HCT116 (cell line): ENCODE measurements around the gene LSP1. TPM values are rescaled to one million over a fixed set of nuclear protein-coding genes. Genes with fewer than 3 reads are reported as not detected.

Source experiments
- ATAC-seq: fragments of 200-7000 bp; cut with Tn5 transposase; 2 replicates; pipeline ENCODE4 v1.9.1; 2020; ENCODE audit warnings: mild to moderate bottlenecking, moderate library complexity
- BruUV-seq: library from RNA; stranded (reverse); fragments of 400-500 nt; replicated peaks from 2 replicates; lab custom pipeline; 2021; lab: Mats Ljungman, UMichigan
- CTCF ChIA-PET: fragments of 300-600 bp; sonication (Branson Sonifier 250); formaldehyde crosslinking; loops from one replicate; lab custom pipeline; 2021; ENCODE audit warnings: antibody characterized with exemption; lab: Charles Lee
- POLR2A ChIA-PET: fragments of 300-600, 350-600 bp; sonication (Branson Sonifier 250); formaldehyde crosslinking; loops from one replicate; lab custom pipeline; 2021; ENCODE audit warnings: antibody characterized with exemption; lab: Charles Lee
- RAD21 ChIA-PET, 2 experiments: fragments of 300-600 bp; sonication (Branson Sonifier 250); formaldehyde crosslinking; loops; one replicate each; lab custom pipeline; 2023; ENCODE audit warnings: low total read pairs in 2 of 2; ENCODE audit not compliant: uncharacterized antibody in 2 of 2, unreplicated experiment in 2 of 2, low non-redundant PET in 1 of 2; lab: Charles Lee
- DNase-seq: peaks from one replicate; pipeline ENCODE4 v3.0.0-alpha.2; 2010; ENCODE audit warnings: low read depth, low spot score
- H2AFZ ChIP-seq: fragments of 200-600 bp; shearing (Covaris generic), sonication (generic); 2 replicates; pipeline ENCODE4 v1.6.1; 2017; ENCODE audit warnings: low read depth, mixed run types, mixed read lengths, antibody characterized with exemption, low read length; ENCODE audit not compliant: poor library complexity, severe bottlenecking
- H3K27ac ChIP-seq: 2 replicates; pipeline ENCODE4 v1.5.1; 2012; ENCODE audit warnings: low read depth, low read length
- H3K27me3 ChIP-seq: fragments of 200-600 bp; sonication (generic); 2 replicates; pipeline ENCODE4 v1.6.1; 2016; ENCODE audit warnings: mixed run types, low read length, mixed read lengths; ENCODE audit not compliant: insufficient read depth
- H3K36me3 ChIP-seq, 2 experiments: fragments of 200-500 bp in 1 of 2; fragments of 200-600 bp in 1 of 2; sonication (Bioruptor generic) in 1 of 2; sonication (generic) in 1 of 2; 2 replicates each; pipeline versions ENCODE4 v1.5.1 to v1.6.1; 2014 to 2016; ENCODE audit warnings: low read length in 2 of 2, inconsistent platforms in 1 of 2, mixed read lengths in 1 of 2, mixed run types in 1 of 2; ENCODE audit not compliant: insufficient read depth in 2 of 2, control insufficient read depth in 1 of 2
- H3K4me1 ChIP-seq, 2 experiments: fragments of 200-600 bp in 1 of 2; sonication (generic) in 1 of 2; 2 replicates each; pipeline versions ENCODE4 v1.5.1 to v1.6.1; 2012 to 2017; ENCODE audit warnings: low read length in 2 of 2, inconsistent platforms in 1 of 2, mild to moderate bottlenecking in 1 of 2, mixed read lengths in 1 of 2, mixed run types in 1 of 2, moderate library complexity in 1 of 2; ENCODE audit not compliant: insufficient read depth in 2 of 2, control insufficient read depth in 1 of 2
- H3K4me2 ChIP-seq: fragments of 200-600 bp; sonication (generic); 2 replicates; pipeline ENCODE4 v1.6.1; 2017; ENCODE audit warnings: mixed run types, low read length, mixed read lengths
- H3K4me3 ChIP-seq, 2 experiments: fragments of 200-600 bp in 1 of 2; sonication (generic) in 1 of 2; replicated peaks in 1 of 2; 2 replicates each; pipeline ENCODE4 v1.5.1; 2011 to 2016; ENCODE audit warnings: low read length in 2 of 2, control low read depth in 1 of 2, low read depth in 1 of 2, mild to moderate bottlenecking in 1 of 2, mixed read lengths in 1 of 2, mixed run types in 1 of 2
- H3K79me2 ChIP-seq: fragments of 200-600 bp; sonication (generic); 2 replicates; pipeline ENCODE4 v1.6.1; 2017; ENCODE audit warnings: mild to moderate bottlenecking, mixed run types, low read length, moderate library complexity, mixed read lengths; ENCODE audit not compliant: insufficient read depth
- H3K9ac ChIP-seq: fragments of 200-600 bp; sonication (generic); 2 replicates; pipeline ENCODE4 v1.6.1; 2016; ENCODE audit warnings: low read length, mixed read lengths
- H3K9me2 ChIP-seq: fragments of 200-600 bp; sonication (generic), shearing (Covaris generic); 2 replicates; pipeline ENCODE4 v1.6.1; 2017; ENCODE audit warnings: mixed run types, mild to moderate bottlenecking, moderate library complexity; ENCODE audit not compliant: insufficient read depth
- H3K9me3 ChIP-seq, 2 experiments: fragments of 200-500 bp in 1 of 2; fragments of 200-600 bp in 1 of 2; sonication (Bioruptor generic) in 1 of 2; sonication (generic) in 1 of 2; 2 replicates each; pipeline ENCODE4 v1.6.1; 2014 to 2017; ENCODE audit warnings: low read length in 2 of 2, mixed read lengths in 2 of 2, inconsistent platforms in 1 of 2, low read depth in 1 of 2, mild to moderate bottlenecking in 1 of 2, mixed run types in 1 of 2, moderate library complexity in 1 of 2; ENCODE audit not compliant: control insufficient read depth in 1 of 2, insufficient read depth in 1 of 2
- H4K20me1 ChIP-seq: fragments of 200-600 bp; sonication (generic), shearing (Covaris generic); 2 replicates; pipeline ENCODE4 v1.6.1; 2017; ENCODE audit warnings: mixed run types, mild to moderate bottlenecking, moderate library complexity; ENCODE audit not compliant: insufficient read depth
- CBX3 ChIP-seq: IDR thresholded peaks from 2 replicates; pipeline ENCODE4 v1.6.1; 2012; ENCODE audit warnings: low read depth
- EGR1 ChIP-seq: IDR thresholded peaks from 2 replicates; pipeline ENCODE4 v1.6.1; 2012; ENCODE audit warnings: low read depth
- ELF1 ChIP-seq: IDR thresholded peaks from 2 replicates; pipeline ENCODE4 v1.6.1; 2012; ENCODE audit warnings: low read depth, borderline replicate concordance
- EZH2 ChIP-seq: fragments of 200-600 bp; sonication (generic); IDR thresholded peaks from 2 replicates; pipeline ENCODE4 v1.6.1; 2017; ENCODE audit warnings: antibody characterized with exemption, mixed run types
- EZH2phosphoT487 ChIP-seq: fragments of 200-600 bp; IDR thresholded peaks from 2 replicates; pipeline ENCODE4 v1.6.1; 2018; ENCODE audit warnings: antibody characterized with exemption, borderline replicate concordance
- FOSL1 ChIP-seq: IDR thresholded peaks from 2 replicates; pipeline ENCODE4 v1.6.1; 2012; ENCODE audit warnings: low read depth
- POLR2A ChIP-seq: IDR thresholded peaks from 2 replicates; pipeline ENCODE4 v1.7.0; 2011; ENCODE audit warnings: borderline replicate concordance; ENCODE audit not compliant: insufficient read depth, insufficient read length; ENCODE audit errors: extremely low read depth
- REST ChIP-seq: IDR thresholded peaks from 2 replicates; pipeline ENCODE4 v1.6.1; 2012; ENCODE audit warnings: low read depth
- SIN3A ChIP-seq: IDR thresholded peaks from 2 replicates; pipeline ENCODE4 v1.6.1; 2012; ENCODE audit warnings: low read depth
- SP1 ChIP-seq: IDR thresholded peaks from 2 replicates; pipeline ENCODE4 v1.6.1; 2012; ENCODE audit warnings: low read depth
- SRF ChIP-seq: IDR thresholded peaks from 2 replicates; pipeline ENCODE4 v1.6.1; 2012; ENCODE audit warnings: low read depth
- ZNF274 ChIP-seq: fragments of 200-500 bp; sonication (Bioruptor generic); IDR thresholded peaks from 2 replicates; pipeline ENCODE4 v1.6.1; 2014; ENCODE audit warnings: mild to moderate bottlenecking, low read depth, low read length, inconsistent platforms
- intact Hi-C: fragments of 100-400 bp; cut with micrococcal nuclease; formaldehyde crosslinking; loops from 2 replicates; pipeline ENCODE4 v1.10.0; 2022
- total RNA-seq: library from RNA; stranded (reverse); gene quantifications from one replicate; pipeline ENCODE4 v1.2.1, GENCODE V29; 2021; ENCODE audit not compliant: unreplicated experiment

Gene LSP1
- total RNA-seq, 1 experiment from 2014 or later = 1.3 TPM

DNA sequence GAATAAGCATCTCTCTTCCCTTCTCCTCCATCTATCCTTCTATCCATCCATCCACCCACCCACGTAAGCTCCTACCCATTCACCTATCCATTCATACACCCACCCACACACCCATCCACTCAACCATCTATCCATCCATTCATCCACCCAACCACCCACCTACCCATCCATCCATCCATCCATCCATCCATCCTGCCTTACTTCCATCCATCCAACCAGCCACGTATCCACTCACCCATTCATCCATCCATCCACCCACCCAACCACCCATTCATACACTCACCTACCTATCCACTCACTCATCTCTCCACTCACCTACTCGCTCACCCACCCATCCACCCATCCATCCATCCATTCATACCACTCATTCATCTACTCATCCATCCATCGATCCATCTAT is 79.8 kb downstream of the LSP1 start:
- Histone ChIP-seq H2AFZ (no peak overlapping the region), H3K9ac (no peak overlapping the region), H3K36me3 (no peaks in the 10 kb centered on the region), H3K27me3 (no peaks in the 10 kb centered on the region), H3K4me3 (no peak overlapping the region), H3K9me3 (no peaks in the 10 kb centered on the region), H4K20me1 (no peaks in the 10 kb centered on the region), H3K4me2 (no peak overlapping the region), H3K79me2 (no peaks in the 10 kb centered on the region), H3K4me1 (no peaks in the 10 kb centered on the region), H3K27ac (no peak overlapping the region), H3K9me2 (no peaks in the 10 kb centered on the region)
- intact Hi-C loops = no loop called here
- POLR2A ChIA-PET = no interaction called here
- CTCF ChIA-PET = no interaction called here
- TF ChIP-seq POLR2A (no peak), ELF1 (no peak), SP1 (no peak), SIN3A (no peak), EGR1 (no peak), CBX3 (no peak), REST (no peak), ZNF274 (no peak), SRF (no peak), EZH2 (no peak), EZH2phosphoT487 (no peak), FOSL1 (no peak)
- RAD21 ChIA-PET = no interaction called here
- no peak for DNase-seq
- no TSS peak for BruUV-seq
- ATAC-seq = no peak
